Putamen (tissue), 1 donor: ENCODE results near the gene JCHAIN.
"Not testable (repeated sequence)": the region's sequence is repeated elsewhere in the genome, so short reads cannot be mapped to it uniquely, and the experiment has no call there.

Experiments used
- DNase-seq: peaks from one replicate; pipeline ENCODE4 v3.0.0-alpha.2; 2016; ENCODE audit warnings: low spot score

JCHAIN gene

GRCh38 chr4:70688795-70689231 lies 22.5 kb upstream of the JCHAIN start:
- no peak for DNase-seq

GRCh38 chr4:70687821-70688794 lies 21.8 kb upstream of the JCHAIN start, which contains the start of gene UTP3:
Gene UTP3 (plus strand): TSS chr4:70688532. CDS start chr4:70688678, 146 bp downstream.
- DNase-seq = peak; percentile 99

GRCh38 chr4:70687392-70687791 lies 21.1 kb upstream of the JCHAIN start:
- DNase-seq = peak; percentile 4

GRCh38 chr4:70682142-70682541 lies 15.8 kb upstream of the JCHAIN start:
- DNase-seq = not testable (repeated sequence)

- no peak for DNase-seq
Observed at GRCh38 chr4:70681704-70682103, 15.4 kb upstream of the JCHAIN start.

- DNase-seq = no peak
Observed at GRCh38 chr4:70680934-70681333, 14.6 kb upstream of the JCHAIN start.

- no peak for DNase-seq
Observed at GRCh38 chr4:70678383-70678999, 12.2 kb upstream of the JCHAIN start.

- no peak for DNase-seq
Observed at GRCh38 chr4:70676554-70677090, 10.3 kb upstream of the JCHAIN start.

GRCh38 chr4:70674731-70675130 lies 8.4 kb upstream of the JCHAIN start:
- DNase-seq = no peak

- no peak for DNase-seq
Observed at GRCh38 chr4:70674191-70674590, 7.9 kb upstream of the JCHAIN start.

GRCh38 chr4:70671091-70671490 lies 4.8 kb upstream of the JCHAIN start:
- no peak for DNase-seq

GRCh38 chr4:70670332-70671014 lies 4.2 kb upstream of the JCHAIN start:
- no peak for DNase-seq

- no peak for DNase-seq
Observed at GRCh38 chr4:70667740-70668535, 1.6 kb upstream of the JCHAIN start.

- not testable (repeated sequence) for DNase-seq
Observed at GRCh38 chr4:70661309-70661922, 4.9 kb downstream of the JCHAIN start.

GRCh38 chr4:70660106-70660505 lies 6.2 kb downstream of the JCHAIN start:
- no peak for DNase-seq

GRCh38 chr4:70658418-70658817 lies 7.9 kb downstream of the JCHAIN start:
- no peak for DNase-seq

- DNase-seq = no peak
Observed at GRCh38 chr4:70657326-70657725, 9.0 kb downstream of the JCHAIN start.

- no peak for DNase-seq
Observed at GRCh38 chr4:70654605-70655011, 11.7 kb downstream of the JCHAIN start.

GRCh38 chr4:70651864-70652506 lies 14.3 kb downstream of the JCHAIN start:
- peak; percentile 7 for DNase-seq

- not testable (repeated sequence) for DNase-seq
Observed at GRCh38 chr4:70650741-70651140, 15.6 kb downstream of the JCHAIN start.
